GM18870 (cell line): ENCODE results near the gene TRIM49.
"Not testable (repeated sequence)": the region's sequence is repeated elsewhere in the genome, so short reads cannot be mapped to it uniquely, and the experiment has no call there.

Source experiments
- ATAC-seq: cut with Tn5 transposase; IDR thresholded peaks from one replicate; pipeline ENCODE4 v1.9.1; 2021; ENCODE audit warnings: moderate library complexity; ENCODE audit not compliant: unreplicated experiment

The TRIM49 gene, protein sequence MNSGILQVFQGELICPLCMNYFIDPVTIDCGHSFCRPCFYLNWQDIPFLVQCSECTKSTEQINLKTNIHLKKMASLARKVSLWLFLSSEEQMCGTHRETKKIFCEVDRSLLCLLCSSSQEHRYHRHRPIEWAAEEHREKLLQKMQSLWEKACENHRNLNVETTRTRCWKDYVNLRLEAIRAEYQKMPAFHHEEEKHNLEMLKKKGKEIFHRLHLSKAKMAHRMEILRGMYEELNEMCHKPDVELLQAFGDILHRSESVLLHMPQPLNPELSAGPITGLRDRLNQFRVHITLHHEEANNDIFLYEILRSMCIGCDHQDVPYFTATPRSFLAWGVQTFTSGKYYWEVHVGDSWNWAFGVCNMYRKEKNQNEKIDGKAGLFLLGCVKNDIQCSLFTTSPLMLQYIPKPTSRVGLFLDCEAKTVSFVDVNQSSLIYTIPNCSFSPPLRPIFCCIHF

DNA sequence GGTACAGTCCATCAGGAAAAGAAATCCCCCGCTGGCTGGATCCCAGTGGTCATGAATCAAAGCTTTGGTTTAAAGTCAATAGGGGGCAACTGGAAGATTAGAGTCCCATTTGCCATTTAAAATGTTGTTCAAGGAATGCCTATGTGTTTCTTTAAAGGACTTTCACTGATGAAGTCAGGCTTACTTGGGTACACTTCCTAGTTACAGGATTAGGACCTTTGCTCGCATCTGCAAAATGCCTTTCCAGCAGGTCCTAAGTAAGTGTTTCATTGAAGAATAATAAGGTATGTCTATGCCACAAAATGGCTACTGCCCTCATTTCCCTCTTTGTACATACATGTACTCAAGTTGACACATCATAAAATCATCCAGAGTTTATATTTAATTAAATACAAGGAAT is at the start of gene TRIM49:
TRIM49 (minus strand) TSS at position 101 of the 400 bp plus-strand sequence. CDS start 4,106 bp downstream, outside the sequence.
- not testable (repeated sequence) for ATAC-seq

DNA sequence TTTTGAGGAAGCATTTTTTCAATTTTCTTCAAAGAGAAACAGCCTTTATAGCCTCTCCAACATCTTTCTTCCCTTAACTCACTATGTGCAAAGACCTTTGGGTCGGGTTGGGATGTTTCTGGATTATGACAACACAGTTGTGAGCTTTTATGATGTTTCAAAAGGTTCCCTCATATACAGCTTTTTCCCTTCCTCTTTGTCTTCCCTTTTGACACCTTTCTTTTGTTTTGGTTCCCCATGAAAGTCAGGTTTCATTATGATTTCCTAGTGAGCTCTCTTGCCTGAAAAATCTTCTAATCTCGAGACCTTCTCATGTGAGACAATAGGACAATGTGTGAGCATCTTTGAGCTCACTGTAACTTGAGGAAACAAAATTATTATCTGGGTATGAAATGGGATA is 18.3 kb upstream of the TRIM49 start:
- not testable (repeated sequence) for ATAC-seq

DNA sequence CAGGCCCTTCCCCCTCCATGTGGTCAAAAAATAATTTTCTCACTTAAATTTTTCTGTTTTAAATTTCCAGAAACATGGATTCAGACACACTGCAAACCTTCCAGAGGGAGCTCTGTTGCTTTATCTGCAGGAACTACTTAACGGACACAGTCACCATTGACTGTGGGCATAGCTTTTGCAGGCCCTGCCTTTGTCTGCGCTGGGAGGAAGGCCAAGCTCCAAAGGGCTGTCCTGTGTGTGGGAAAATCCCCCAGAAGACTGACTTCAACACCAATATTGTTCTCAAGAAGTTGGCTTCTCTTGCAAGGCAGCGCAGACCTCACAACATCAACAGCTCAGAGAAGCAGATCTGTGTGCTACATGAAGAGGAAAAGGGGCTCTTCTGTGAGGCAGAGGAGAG is 11.6 kb upstream of the TRIM49 start:
- ATAC-seq, result not testable (repeated sequence)

DNA sequence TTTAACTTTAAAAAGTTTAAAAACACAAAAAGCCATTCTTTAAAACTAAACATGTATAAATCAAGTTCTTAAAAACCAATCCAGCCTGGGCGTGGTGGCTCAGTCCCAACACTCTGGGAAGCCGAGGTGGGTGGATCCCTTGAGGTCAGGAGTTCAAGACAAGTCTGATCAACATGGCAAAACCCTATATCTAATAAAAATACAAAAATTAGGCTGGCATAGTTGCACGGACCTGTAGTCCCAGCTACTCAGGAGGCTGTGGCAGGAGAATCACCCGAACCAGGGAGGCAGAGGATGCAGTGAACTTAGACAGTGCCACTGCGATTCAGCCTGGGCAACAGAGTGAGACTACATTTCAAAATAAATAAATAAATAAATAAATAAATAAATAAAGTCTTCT is 5.2 kb upstream of the TRIM49 start:
- not testable (repeated sequence) for ATAC-seq

DNA sequence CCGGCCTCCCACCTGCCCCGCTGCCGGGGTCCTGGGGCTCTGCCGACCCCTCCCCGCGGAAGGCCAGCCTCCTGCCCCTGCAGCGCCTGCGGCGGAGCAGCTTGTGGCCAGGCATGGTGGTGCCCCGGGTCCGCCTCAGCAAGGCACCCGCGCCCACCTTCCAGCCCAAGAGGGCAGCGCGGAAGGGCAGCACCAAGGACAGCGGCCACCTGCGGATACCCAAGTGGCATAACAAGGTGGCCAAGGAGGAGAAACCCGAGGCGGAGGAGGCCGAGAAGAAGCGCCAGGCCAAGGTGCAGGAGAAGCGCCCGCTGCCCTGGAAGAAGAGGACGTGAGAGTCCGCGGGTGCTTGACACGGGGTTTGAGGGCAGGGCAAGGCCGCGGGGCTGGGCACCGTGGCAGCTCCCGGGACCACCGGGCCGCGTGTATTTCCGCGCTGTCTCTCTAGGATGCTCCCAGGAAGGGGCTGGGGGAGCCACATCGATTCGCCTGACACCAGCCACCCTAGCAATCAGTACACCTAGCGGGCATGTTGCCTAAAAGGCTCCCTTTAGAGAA is 20.8 kb downstream of the TRIM49 start:
- ATAC-seq, result not testable (repeated sequence)

DNA sequence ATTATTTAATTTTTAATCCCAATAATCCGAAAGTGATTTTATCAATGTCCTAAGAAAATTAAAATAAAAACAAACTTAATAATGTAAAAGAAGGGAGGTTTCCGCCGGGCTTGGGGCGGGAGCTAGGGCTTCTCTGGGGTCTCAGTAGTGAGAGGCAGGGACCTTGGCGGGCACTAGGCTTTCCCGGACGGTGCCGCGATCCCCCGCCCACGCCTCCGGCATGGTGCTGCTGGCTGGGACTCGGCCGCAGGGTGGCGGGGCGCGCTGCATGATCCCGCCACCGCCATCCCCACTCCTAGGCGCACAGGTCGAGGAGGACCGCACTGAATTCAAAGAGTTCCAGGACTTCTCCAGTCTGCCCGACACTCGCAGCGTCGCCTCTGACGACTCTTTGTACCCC is 22.6 kb downstream of the TRIM49 start:
- ATAC-seq, result not testable (repeated sequence)

DNA sequence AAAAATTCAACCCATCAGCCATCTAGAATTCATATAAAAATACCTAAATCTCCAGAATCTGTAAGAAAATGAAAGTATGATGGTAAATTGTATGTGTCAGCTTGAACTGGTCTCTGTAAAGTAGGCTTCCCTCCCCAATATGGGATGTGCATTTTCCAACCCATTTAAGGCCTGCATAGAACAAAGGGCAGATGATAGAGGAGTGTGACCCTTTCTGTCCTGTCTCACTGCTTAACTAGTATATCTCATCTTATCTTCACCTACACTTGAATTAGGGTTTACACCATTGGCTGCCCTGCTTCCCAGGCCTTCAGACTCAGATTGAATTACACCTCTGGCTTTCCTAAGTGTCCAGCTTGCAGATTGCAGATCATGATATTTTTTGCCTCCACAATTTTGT is 57.6 kb downstream of the TRIM49 start:
- ATAC-seq, result not testable (repeated sequence)
